A549 (cell line): ENCODE results near the gene BST2. TPM values are rescaled to one million over a fixed set of nuclear protein-coding genes. Genes with fewer than 3 reads are reported as not detected.

Source experiments
- ATAC-seq, 2 experiments: fragments of 200-7000 bp in 1 of 2; fragments of >200 bp in 1 of 2; cut with Nextera tagmentation in 1 of 2; cut with Tn5 transposase in 1 of 2; 3 replicates each; pipeline versions ENCODE4 v1.8.0 to v1.9.1; 2018 to 2020; ENCODE audit warnings: mild to moderate bottlenecking in 1 of 2, moderate library complexity in 1 of 2
- CTCF ChIA-PET: fragments of 300-600 bp; sonication (Branson Sonifier 250); formaldehyde crosslinking; extraction: SDS; loops from one replicate; lab custom pipeline; 2021; ENCODE audit warnings: antibody characterized with exemption, inconsistent platforms; lab: Yijun Ruan, JAX
- POLR2A ChIA-PET: fragments of 350-600 bp; formaldehyde crosslinking; extraction: SDS; loops from one replicate; lab custom pipeline; 2021; ENCODE audit warnings: antibody characterized with exemption, inconsistent platforms; lab: Yijun Ruan, JAX
- DNase-seq, 2 experiments: peaks; one replicate each; pipeline versions ENCODE4 v3.0.0 to v3.0.0-alpha.2; 2011 to 2016; ENCODE audit warnings: low read depth in 1 of 2, low spot score in 1 of 2
- FAIRE-seq: peaks from 2 replicates; lab custom pipeline; 2011; peaks lifted over from hg19 to GRCh38; lab: Jason Lieb, UNC
- H3K27ac ChIP-seq, 2 experiments: fragments of >200 bp; sonication (Bioruptor Twin); formaldehyde crosslinking; 3 replicates each; pipeline ENCODE4 v1.5.1; 2016 to 2017
- H3K4me1 ChIP-seq: fragments of >200 bp; sonication (Bioruptor Twin); formaldehyde crosslinking; 3 replicates; pipeline ENCODE4 v1.6.1; 2016
- H3K4me2 ChIP-seq: fragments of >200 bp; sonication (Bioruptor Twin); formaldehyde crosslinking; 3 replicates; pipeline ENCODE4 v1.6.1; 2016
- H3K4me3 ChIP-seq: fragments of >200 bp; sonication (Bioruptor Twin); formaldehyde crosslinking; 3 replicates; pipeline ENCODE4 v1.5.1; 2016
- H3K9me3 ChIP-seq: fragments of >200 bp; sonication (Bioruptor Twin); formaldehyde crosslinking; 3 replicates; pipeline ENCODE4 v1.6.1; 2016
- ATOH8 ChIP-seq: fragments of 250-450 bp; sonication (Bioruptor Pico); IDR thresholded peaks from 2 replicates; pipeline ENCODE4 v1.5.0; 2020; ENCODE audit warnings: low read depth, mild to moderate bottlenecking, moderate library complexity
- CHD4 ChIP-seq: fragments of 200-600 bp; sonication (generic); IDR thresholded peaks from 2 replicates; pipeline ENCODE4 v1.6.1; 2016; ENCODE audit warnings: antibody characterized with exemption, mild to moderate bottlenecking, borderline replicate concordance
- E2F6 ChIP-seq: IDR thresholded peaks from 2 replicates; pipeline ENCODE4 v1.6.1; 2012; ENCODE audit warnings: low read depth, borderline replicate concordance
- EHF ChIP-seq: fragments of 250-450 bp; sonication (Bioruptor Pico); IDR thresholded peaks from 2 replicates; pipeline ENCODE4 v1.5.0; 2020; ENCODE audit warnings: mild to moderate bottlenecking
- EHMT2 ChIP-seq: fragments of 200-600 bp; sonication (generic); IDR thresholded peaks from 2 replicates; pipeline ENCODE4 v1.6.1; 2016; ENCODE audit warnings: antibody characterized with exemption, low read depth, mild to moderate bottlenecking, moderate library complexity
- FOSL2 ChIP-seq, 2 experiments: fragments of 450-650 bp in 1 of 2; fragments of >200 bp in 1 of 2; sonication (Bioruptor Twin) in 1 of 2; formaldehyde crosslinking; IDR thresholded peaks; 2 replicates each; pipeline versions ENCODE4 v1.5.0 to v1.6.1; 2016 to 2020; ENCODE audit warnings: mild to moderate bottlenecking in 1 of 2, moderate library complexity in 1 of 2
- GATA3 ChIP-seq: IDR thresholded peaks from 2 replicates; pipeline ENCODE4 v1.6.1; 2012; ENCODE audit warnings: borderline replicate concordance
- HES2 ChIP-seq: fragments of >200 bp; sonication (Bioruptor Twin); formaldehyde crosslinking; IDR thresholded peaks from 2 replicates; pipeline ENCODE4 v1.6.1; 2016
- HEYL ChIP-seq: fragments of 250-450 bp; sonication (Bioruptor Pico); IDR thresholded peaks from 2 replicates; pipeline ENCODE4 v1.8.0; 2021; ENCODE audit warnings: mild to moderate bottlenecking, moderate library complexity
- HMGXB4 ChIP-seq: fragments of 250-450 bp; sonication (Bioruptor Pico); IDR thresholded peaks from 2 replicates; pipeline ENCODE4 v1.5.0; 2021; ENCODE audit warnings: mild to moderate bottlenecking, moderate library complexity, borderline replicate concordance
- HOXB13 ChIP-seq: fragments of 250-450 bp; sonication (Bioruptor Pico); IDR thresholded peaks from 2 replicates; pipeline ENCODE4 v1.5.0; 2020; ENCODE audit warnings: low read depth, mild to moderate bottlenecking, moderate library complexity
- HOXB5 ChIP-seq: fragments of 250-450 bp; sonication (Bioruptor Pico); IDR thresholded peaks from 2 replicates; pipeline ENCODE4 v1.5.0; 2020; ENCODE audit warnings: mild to moderate bottlenecking, moderate library complexity
- JUN ChIP-seq, 2 experiments: fragments of >200 bp; sonication (Bioruptor Twin); formaldehyde crosslinking; IDR thresholded peaks; 2 replicates in 1 of 2; 3 replicates in 1 of 2; pipeline ENCODE4 v1.6.1; 2016 to 2017
- KDM5A ChIP-seq: fragments of 200-600 bp; sonication (generic); IDR thresholded peaks from 2 replicates; pipeline ENCODE4 v1.6.1; 2016; ENCODE audit warnings: antibody characterized with exemption, mild to moderate bottlenecking
- MAFK ChIP-seq: fragments of 450-650 bp; IDR thresholded peaks from 2 replicates; pipeline ENCODE4 v1.6.1; 2014; ENCODE audit not compliant: partially characterized antibody
- MAZ ChIP-seq: fragments of 150-350 bp; IDR thresholded peaks from 2 replicates; pipeline ENCODE4 v1.6.1; 2014; ENCODE audit warnings: antibody characterized with exemption, low read depth, low read length, borderline replicate concordance
- MYC ChIP-seq: IDR thresholded peaks from 2 replicates; pipeline ENCODE4 v1.6.1; 2012; ENCODE audit warnings: mild to moderate bottlenecking, inconsistent platforms, low read length, improper control_type of control experiment, borderline replicate concordance
- NFE2L2 ChIP-seq: fragments of 150-350 bp; conservative IDR thresholded peaks from 2 replicates; pipeline ENCODE4 v1.6.1; 2014; ENCODE audit warnings: low read length
- RAD21 ChIP-seq, 2 experiments: fragments of >200 bp in 1 of 2; sonication (Bioruptor Twin) in 1 of 2; formaldehyde crosslinking in 1 of 2; IDR thresholded peaks in 1 of 2; conservative IDR thresholded peaks in 1 of 2; 2 replicates in 1 of 2; 3 replicates in 1 of 2; pipeline ENCODE4 v1.6.1; 2012 to 2018; ENCODE audit warnings: inconsistent platforms in 1 of 2
- RARB ChIP-seq: fragments of 250-450 bp; sonication (Bioruptor Pico); IDR thresholded peaks from 2 replicates; pipeline ENCODE4 v1.8.0; 2021; ENCODE audit warnings: mild to moderate bottlenecking, moderate library complexity
- RFX5 ChIP-seq: fragments of 450-650 bp; IDR thresholded peaks from 2 replicates; pipeline ENCODE4 v1.7.1; 2014; ENCODE audit warnings: antibody characterized with exemption, mild to moderate bottlenecking, moderate library complexity
- RNF2 ChIP-seq: fragments of 200-600 bp; sonication (generic); IDR thresholded peaks from 2 replicates; pipeline ENCODE4 v1.6.1; 2016; ENCODE audit warnings: low read depth, mild to moderate bottlenecking, antibody characterized with exemption, moderate library complexity, borderline replicate concordance
- SMC3 ChIP-seq: fragments of >200 bp; sonication (Bioruptor Twin); formaldehyde crosslinking; IDR thresholded peaks from 3 replicates; pipeline ENCODE4 v1.6.1; 2018; ENCODE audit warnings: inconsistent platforms
- SREBF2 ChIP-seq: fragments of 450-650 bp; IDR thresholded peaks from 2 replicates; pipeline ENCODE4 v1.6.1; 2014; ENCODE audit warnings: mild to moderate bottlenecking, moderate library complexity
- TP53 ChIP-seq: fragments of 250-450 bp; sonication (Bioruptor Pico); IDR thresholded peaks from 2 replicates; pipeline ENCODE4 v1.5.0; 2021; ENCODE audit warnings: mild to moderate bottlenecking, moderate library complexity
- WGBS: methylation state at CpG from one replicate; pipeline ENCODE4 v1.1.6; 2017; ENCODE audit errors: missing lambda C conversion rate; 5-methylcytosine and 5-hydroxymethylcytosine counted together
- polyA plus RNA-seq, 4 experiments: library from polyadenylated mRNA; depleted of rRNA in 3 of 4; stranded (reverse); fragments of >200 nt; fragmentation: RNase III in 1 of 4; extraction: RNeasy Plus Mini Kit Qiagen cat#74134 plus additional on column Dnase treatment in 1 of 4; gene quantifications; 2 replicates in 3 of 4; 3 replicates in 1 of 4; pipeline ENCODE4 v1.2.3, GENCODE V29; 2011 to 2017

The BST2 gene
- polyA plus RNA-seq, 2 of the 4 experiments (the other 2 are of a cell fraction): 0.12 to 0.26 TPM

- 97% methylated on average over 6 of the region's 6 CpGs for WGBS
- POLR2A ChIA-PET: interaction anchor here (0.6 kb wide), 2 partner anchors 68 to 102 kb away, joined by 3 to 5 read pairs; no protein-coding TSS in a partner anchor
- Histone ChIP-seq H3K27ac (no peak overlapping the region), H3K4me3 (no peak overlapping the region), H3K4me1 (no peaks in the 10 kb centered on the region), H3K9me3 (no peaks in the 10 kb centered on the region)
- FAIRE-seq (no peak), DNase-seq (no peak), ATAC-seq (0 out of 6 replicates have a peak, but pooled peaks of 1 of the 2 experiments have one; percentile 14)
- TF ChIP-seq SMC3 (no peak), HOXB13 (no peak)
- TF ChIP-seq, all 56 proteins: peak for 0
- CTCF ChIA-PET: interaction anchor here (1.3 kb wide), 1 partner anchor 9 kb away, joined by 4 read pairs; the partner anchor contains the start of gene CCDC194
- no peak overlapping the region for H3K4me2 ChIP-seq
Observed at GRCh38 chr19:17404015-17404414, 1.4 kb downstream of the BST2 start.

- no peaks in the 10 kb centered on the region for H3K4me1 ChIP-seq
- H3K9me3 ChIP-seq: no peaks in the 10 kb centered on the region
- FAIRE-seq: no peak
- peak overlapping the region in 1 of 2 experiments; percentile 55; a peak in 2 of 6 replicates for H3K27ac ChIP-seq
- TF ChIP-seq CHD4: no peak
- no peak for TF ChIP-seq FOSL2 (IDR thresholded peaks at IDR 0.05)
- TF ChIP-seq FOSL2 (CRISPR knock-in tag; IDR thresholded peaks at IDR 0.05): no peak
- no peak for TF ChIP-seq MAZ
- TF ChIP-seq NFE2L2: no peak
- no peak for TF ChIP-seq HMGXB4 (CRISPR knock-in tag)
- TF ChIP-seq TP53 (CRISPR knock-in tag): no peak
- no peak for TF ChIP-seq RAD21 (conservative IDR thresholded peaks at IDR 0.05 in 1 of 2, IDR thresholded peaks at IDR 0.05 in 1 of 2)
- no peak for TF ChIP-seq RFX5
- no peak for TF ChIP-seq HEYL (CRISPR knock-in tag)
- no peak for TF ChIP-seq MAFK
- TF ChIP-seq RARB (CRISPR knock-in tag): no peak
- TF ChIP-seq ATOH8 (CRISPR knock-in tag): no peak
- TF ChIP-seq E2F6: no peak
- no peak for TF ChIP-seq SREBF2
- no peak for TF ChIP-seq GATA3
- TF ChIP-seq MYC: no peak
- peak overlapping the region; percentile 63 for H3K4me2 ChIP-seq
- DNase-seq: peak; percentile 49 to 62
- POLR2A ChIA-PET: interaction anchor here (0.6 kb wide), 2 partner anchors 68 to 101 kb away, joined by 3 to 5 read pairs; no protein-coding TSS in a partner anchor
- peak; percentile 66 to 81 for ATAC-seq
- H3K4me3 ChIP-seq: no peak overlapping the region
- 35% methylated on average over 20 of the region's 36 CpGs for WGBS
- CTCF ChIA-PET: interaction anchor here (1.3 to 1.5 kb wide), 2 partner anchors 9 to 11 kb away, joined by 4 read pairs; partner anchors contain the start of gene CCDC194
Observed at GRCh38 chr19:17402982-17403855, 2.2 kb downstream of the BST2 start.

- POLR2A ChIA-PET: no interaction called here
- FAIRE-seq: no peak
- Histone ChIP-seq H3K27ac (no peak overlapping the region), H3K4me1 (no peaks in the 10 kb centered on the region), H3K9me3 (no peaks in the 10 kb centered on the region), H3K4me2 (no peak overlapping the region), H3K4me3 (no peak overlapping the region)
- CTCF ChIA-PET: no interaction called here
- WGBS: 87% methylated on average over 6 of the region's 6 CpGs
- DNase-seq: no peak
- no peak for ATAC-seq
- TF ChIP-seq EHMT2 (no peak), JUN (IDR thresholded peaks at IDR 0.05) (no peak), MAFK (no peak), HMGXB4 (CRISPR knock-in tag) (no peak), SREBF2 (no peak), TP53 (CRISPR knock-in tag) (no peak), EHF (CRISPR knock-in tag) (no peak), ATOH8 (CRISPR knock-in tag) (no peak), KDM5A (no peak), HES2 (no peak), MAZ (no peak), HOXB5 (CRISPR knock-in tag) (no peak), RNF2 (no peak)
Observed at GRCh38 chr19:17401628-17402027, 3.8 kb downstream of the BST2 start.
